HG03469 (cell line): ENCODE measurements around the gene TMEM132E.

Experiments used
- ATAC-seq: cut with Tn5 transposase; IDR thresholded peaks from one replicate; pipeline ENCODE4 v1.9.1; 2021; ENCODE audit warnings: mild to moderate bottlenecking, moderate library complexity, moderate number of reproducible peaks; ENCODE audit not compliant: unreplicated experiment

Gene TMEM132E

DNA sequence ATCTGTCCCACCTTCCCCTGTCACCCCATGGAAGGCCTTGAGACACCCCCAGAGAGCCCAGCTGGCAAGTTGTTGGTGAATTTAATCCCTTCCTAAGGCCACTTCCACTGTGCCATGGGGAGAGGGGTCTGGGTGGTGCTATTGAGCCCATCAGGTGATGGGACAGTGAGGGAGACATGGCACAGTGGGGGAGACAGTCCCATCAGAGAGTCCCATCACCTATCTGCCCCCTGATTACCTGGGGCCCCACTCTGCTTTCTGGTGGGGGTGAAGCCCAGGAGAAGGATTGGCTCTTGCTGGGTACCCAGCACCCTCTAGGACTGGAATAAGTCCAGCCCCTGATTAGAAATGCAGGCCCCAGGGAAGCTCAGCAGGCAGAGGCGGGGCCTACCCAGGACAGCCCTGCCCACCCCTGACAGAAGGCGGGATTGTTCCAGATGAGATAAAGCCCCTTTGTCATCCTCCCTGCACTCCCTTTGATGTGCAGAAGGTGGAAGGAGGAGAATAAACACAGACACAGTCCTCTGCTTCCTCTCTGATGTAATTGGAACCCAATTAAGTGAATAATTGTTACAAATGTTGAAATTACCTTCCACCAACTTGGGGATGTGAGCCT lies 18.9 kb downstream of the TMEM132E start:
- no peak for ATAC-seq

DNA sequence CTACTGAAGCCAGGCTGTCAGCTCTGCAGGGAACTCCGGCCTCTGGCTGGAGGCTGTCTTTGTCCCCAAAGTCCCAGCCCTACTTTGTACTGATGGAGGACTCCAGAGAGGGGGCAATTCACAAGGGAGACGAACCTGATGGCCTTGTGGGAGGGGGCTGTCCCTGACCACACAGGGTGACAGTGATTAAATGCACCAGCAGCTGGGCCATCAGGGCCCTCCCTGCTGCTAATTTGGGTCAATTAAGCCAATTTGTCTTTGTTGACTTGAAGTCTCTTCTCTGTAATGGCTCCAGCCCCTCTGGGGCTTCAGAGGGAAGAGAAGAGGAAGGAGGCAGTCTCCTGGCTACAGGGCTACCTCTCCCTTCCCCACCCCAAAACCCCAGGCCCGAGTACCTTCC lies 22.0 kb downstream of the TMEM132E start:
- no peak for ATAC-seq

DNA sequence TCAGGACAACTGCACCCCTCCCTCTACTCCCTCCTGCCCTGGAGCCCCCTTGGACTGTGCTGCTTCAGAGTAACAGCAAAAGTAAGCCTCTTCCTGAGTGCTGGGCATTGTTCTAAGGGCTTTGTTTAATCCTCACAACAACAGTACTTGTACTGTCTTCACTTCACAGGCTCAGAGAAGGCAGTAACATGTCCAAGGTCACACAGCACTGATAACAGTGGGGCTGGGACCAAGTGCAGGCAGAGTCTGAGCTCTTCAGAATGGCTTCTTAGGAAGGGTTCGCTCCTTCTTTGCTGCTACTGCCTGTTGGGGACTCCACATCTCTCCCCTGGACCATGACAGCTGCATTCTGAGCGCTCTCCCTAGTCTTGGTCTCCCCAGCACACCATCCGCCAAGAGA lies 24.6 kb downstream of the TMEM132E start:
- no peak for ATAC-seq

DNA sequence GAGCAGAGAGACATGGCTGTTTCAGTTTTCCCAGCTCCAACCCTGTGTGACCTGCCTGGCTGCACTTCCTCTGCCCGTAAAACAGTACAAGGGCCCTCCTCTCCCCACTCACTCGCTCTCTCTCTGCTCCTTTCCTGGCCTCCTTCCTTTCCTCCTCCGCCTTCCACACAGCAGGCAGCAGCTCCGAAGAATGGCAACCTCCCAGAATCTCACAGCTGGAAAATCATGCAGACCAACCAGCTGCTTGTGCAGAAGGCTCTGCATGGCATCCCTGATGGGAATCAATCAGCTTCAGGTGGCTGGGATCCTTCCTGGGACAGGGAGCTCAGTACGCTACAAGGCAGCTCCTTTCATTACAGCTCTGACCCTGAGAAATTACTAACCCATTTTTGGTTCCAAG lies 27.4 kb downstream of the TMEM132E start:
- ATAC-seq, result no peak

DNA sequence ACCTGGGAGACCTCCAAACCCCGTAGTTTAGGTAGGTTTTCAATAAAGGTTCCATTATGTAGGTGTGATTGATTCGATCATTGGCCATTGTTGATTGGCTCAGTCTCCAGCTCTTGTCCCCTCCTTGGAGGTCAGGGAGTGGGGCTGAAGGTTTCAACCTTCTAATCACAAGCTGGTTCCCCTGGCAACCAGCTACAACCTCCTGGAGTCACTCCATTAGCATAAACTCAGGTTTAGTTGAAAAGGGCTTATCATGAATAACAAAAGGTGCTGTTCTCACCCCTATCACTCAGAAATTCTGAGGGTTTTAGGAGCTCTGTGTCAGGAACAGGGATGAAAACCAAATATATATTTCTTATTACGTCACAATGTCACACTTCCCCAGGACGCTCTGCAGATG lies 28.5 kb downstream of the TMEM132E start:
- ATAC-seq, result no peak

DNA sequence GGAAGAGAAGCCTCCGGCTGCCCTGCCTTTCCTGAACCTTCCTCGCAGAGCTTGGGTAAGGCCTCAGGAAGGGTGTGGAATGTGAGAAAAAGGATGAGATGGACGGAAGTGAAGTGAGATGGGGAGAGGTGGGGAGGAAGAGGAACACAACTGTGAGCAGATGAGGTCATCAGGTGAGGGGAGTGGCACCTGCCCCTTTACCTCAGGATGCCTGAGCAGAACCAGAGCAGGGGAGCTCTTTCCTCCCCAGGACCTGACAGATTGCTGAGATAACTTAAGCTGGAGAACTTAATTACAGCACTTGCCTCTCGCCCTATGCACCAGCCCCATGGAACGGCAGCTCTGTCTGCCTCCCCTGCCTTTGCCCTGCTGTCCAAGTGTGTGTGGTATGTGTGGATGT lies 29.8 kb downstream of the TMEM132E start:
- ATAC-seq, result no peak

DNA sequence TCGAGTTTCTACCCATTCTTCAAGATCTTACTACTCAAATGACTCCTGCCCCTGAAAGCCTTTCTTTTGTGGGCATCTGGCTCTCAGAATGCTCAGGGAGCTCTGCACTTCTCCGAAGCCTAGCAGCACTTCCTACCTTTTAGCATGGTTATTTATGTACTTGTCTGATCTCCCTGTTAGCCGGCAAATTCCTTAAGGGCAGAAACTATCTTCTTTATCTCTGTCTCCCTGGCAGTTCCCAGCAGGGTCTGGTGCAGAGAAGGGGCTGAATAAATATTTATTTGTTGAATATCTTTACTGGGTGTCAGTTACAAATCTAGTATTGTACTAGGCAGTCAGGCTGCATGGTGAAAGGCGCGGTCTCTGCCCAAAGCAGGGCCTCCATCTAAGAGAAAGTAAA lies 30.7 kb downstream of the TMEM132E start:
- ATAC-seq, result no peak

DNA sequence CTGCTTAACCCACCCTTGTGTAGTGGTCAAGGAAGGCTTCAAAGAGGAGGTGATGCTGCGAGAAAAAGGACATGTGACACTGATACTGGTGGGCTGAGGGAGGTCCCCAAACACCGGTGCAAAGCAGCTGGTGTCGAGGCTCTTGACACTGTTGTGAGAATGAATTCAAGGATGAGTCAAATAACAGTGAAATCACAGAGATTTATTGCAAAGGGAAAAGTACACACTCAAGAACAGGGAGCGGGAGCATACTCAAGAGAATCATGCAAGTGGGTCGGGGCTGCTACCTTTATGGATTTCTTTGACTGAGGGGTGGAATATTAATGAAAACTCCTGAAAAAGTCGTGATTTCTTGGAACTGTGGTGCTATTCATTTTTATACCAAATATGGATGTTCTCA lies 31.1 kb downstream of the TMEM132E start:
- ATAC-seq, result no peak

DNA sequence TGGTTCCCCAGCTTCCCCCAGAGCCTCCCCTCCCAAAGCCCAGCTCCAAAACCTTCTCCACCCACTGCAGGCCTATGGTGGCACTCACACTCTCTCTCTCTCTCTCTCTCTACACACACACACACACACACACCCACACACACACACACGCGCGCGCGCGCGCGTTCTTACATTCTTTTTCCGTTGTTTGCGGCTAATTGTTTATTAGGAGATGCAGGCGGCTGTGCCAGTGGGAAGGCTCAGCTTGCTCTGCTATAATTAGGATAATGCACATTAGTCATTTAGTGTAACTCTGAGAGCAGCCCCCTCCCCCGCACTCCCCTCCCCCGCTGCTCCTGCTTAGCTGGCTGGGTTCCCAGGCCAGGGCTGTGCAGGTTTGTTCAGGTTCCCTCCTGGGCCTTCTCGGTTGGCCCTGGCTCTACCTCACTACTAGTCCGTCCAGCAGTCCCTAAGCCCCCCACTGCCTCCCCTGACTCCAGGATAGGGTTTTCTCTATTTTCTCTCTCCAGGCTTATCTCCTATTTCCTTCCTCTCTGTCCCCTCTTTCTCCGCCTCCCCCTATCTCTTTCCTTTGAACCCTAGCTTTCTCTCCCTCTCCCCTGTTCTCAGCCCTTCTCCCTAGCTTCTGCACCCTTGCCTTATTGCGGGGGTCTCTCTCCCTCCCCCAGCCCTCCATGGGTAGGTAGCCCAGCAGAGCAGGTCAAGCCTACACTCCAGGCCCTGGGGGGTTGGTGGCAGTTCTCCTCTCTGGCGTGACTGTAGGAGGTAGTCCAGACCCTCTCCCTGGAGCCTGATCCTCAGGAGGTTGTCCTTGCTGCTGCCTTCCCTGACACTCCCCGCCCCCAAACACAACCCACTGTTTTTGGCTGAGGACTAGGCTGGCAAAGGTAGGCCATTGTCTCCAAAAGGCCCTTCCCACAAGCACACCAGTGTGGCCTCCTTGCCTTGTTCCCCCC lies 34.0 kb downstream of the TMEM132E start:
- ATAC-seq, result no peak

DNA sequence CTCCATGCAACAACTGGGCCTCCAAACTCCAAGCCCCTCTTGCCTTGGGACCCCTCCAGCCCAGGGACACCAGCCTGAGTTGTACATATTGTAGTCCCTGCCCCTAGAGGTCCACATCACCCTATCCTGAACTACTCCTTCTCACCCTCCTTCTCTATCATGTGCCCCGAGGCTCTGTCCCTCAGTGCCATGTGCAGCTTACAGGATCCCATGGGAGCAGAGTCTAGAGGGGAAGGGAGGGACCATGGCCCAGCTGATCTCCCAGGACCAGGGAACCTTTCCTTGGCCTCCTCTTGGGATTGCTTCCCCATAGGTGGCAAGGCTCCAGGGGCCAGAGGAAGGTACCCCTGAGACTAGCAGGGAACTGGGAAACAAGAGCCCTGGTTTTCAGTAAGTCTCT lies 35.3 kb downstream of the TMEM132E start:
- no peak for ATAC-seq

DNA sequence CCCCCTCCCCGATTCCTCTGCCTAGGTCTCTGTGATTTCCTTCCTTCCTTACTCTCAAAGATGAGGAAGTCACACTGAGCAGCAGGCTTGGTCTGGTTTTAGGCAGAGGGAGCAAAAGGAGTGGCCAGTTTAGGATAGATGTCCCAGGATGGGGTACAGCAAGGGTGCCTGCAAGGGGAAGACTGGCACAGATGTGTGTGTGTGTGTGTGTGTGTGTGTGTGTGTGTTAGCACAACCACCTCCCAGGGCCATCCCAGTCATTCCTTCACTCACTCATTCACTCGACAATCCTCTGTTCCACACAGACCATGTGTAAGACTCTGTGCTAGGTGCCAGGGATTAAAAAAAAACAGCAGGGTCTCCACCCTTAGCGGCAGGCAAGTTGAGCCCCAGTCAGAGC lies 35.9 kb downstream of the TMEM132E start:
- no peak for ATAC-seq

DNA sequence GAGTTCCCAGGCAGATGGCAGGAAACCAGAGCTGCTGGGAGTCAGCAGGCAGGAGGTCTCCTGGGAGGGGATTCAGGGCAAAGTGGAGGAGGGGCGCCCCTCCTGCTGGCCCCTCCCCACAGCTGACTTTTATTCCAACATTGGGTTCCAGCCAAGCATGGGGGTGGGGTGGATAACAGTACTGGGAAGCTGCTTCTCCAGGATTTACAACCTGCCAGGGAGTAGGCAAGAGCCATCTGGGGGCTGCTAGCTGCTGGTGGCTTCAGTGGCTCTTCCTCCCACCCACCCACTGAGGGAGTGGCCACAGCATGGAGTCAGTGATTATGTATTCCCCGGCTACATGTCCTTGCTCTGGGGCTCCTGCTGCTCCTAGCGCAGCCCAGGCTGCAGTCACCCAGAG lies 36.8 kb downstream of the TMEM132E start:
- no peak for ATAC-seq

DNA sequence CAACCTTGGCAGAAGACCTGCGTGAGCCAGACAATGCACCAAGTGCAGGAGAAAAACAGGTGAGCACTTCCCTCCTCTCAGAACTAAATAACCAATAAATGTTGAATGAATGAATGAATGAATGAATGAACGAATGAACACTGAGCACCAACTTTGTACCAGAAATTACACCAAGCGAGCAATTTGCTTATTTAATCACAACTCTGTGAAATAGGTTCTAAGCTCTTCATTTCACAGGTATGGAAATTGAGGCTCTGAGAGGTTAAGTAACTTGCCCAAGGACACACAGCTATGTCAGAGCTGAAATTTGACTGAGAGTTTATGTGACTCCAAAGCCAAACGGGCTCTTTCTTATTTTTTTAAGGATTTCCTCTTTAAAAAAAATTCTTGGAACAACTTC lies 38.0 kb downstream of the TMEM132E start:
- ATAC-seq, result no peak

DNA sequence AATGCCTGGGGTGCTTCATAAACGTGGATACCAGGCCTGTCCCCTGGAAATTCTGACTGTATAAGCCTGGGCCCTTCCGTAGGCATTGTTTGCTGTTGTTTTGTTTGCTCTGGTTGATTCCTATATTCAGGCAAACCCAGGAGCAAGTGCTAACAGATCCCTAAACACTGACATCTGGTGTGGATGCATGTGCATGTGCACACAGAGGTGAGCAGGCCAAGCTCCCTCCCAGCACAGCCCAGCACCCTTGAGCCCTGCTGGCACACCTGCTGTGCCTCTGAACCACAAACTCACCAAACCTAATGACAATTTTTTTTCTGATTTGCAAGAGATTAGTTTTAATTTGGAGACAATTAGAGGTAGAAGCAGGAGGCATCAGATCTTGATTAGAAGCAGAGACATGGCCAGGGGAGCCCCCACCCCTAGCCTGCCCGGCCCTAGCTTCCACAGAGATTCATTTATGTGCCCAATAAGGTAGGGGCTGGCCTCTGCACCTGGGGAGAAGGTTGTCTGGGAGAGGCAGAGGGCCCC lies 40.4 kb downstream of the TMEM132E start:
- no peak for ATAC-seq

DNA sequence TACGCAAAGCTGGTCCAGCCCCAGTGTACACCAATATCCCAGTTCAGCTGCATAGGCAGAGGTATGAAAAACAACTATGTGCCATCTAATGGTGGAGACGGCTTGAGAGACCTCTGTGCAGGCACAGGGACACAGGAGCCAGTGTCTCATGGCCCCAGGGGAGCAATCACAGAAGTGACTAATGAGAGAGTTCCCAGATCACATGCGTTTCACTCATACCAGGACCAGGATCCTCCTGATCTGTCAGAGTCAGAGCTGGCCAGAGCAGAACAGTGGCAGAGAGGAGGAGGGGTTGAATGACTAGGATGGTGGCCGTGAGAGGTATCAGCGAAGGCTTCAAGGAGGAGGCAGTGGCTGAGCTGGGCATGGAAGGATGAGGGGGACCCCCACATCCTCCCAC lies 41.1 kb downstream of the TMEM132E start:
- ATAC-seq, result no peak

DNA sequence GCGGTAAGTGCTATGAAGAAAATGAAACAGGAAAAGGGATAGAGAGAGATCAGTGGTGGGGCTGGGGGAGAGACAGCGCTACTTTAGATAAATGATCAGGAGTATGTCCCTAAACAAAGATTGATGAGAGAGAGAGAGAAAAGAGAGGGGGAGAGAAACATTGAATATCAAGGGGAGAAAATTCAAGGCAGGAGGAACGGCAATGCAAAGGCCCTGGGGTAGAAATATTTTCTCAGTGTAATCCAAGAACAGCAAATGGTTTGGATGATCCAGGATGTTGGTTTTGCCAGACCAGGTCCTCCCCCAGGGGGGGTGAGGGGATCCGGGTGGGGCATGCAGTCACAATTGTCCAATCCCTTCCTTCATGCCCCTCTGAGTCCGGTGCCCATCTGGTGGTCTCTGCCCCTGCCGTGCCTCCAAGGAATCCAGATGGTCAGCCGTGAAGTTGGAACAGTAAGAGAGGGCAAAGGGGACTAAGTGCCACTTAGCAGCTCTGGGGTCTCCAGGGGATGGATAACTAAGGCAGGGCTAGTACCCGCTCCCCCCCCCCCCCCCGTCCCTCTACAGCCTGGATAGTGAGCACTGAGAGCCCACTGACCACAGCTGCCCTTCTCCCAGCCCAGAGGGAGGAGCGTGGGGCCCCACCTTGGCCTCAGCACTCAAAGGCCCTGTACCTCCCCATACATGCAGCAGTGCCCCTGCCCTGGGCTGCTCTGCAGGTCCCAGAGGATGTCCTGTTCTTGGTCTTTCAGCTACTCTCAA lies 43.7 kb downstream of the TMEM132E start:
- no peak for ATAC-seq

DNA sequence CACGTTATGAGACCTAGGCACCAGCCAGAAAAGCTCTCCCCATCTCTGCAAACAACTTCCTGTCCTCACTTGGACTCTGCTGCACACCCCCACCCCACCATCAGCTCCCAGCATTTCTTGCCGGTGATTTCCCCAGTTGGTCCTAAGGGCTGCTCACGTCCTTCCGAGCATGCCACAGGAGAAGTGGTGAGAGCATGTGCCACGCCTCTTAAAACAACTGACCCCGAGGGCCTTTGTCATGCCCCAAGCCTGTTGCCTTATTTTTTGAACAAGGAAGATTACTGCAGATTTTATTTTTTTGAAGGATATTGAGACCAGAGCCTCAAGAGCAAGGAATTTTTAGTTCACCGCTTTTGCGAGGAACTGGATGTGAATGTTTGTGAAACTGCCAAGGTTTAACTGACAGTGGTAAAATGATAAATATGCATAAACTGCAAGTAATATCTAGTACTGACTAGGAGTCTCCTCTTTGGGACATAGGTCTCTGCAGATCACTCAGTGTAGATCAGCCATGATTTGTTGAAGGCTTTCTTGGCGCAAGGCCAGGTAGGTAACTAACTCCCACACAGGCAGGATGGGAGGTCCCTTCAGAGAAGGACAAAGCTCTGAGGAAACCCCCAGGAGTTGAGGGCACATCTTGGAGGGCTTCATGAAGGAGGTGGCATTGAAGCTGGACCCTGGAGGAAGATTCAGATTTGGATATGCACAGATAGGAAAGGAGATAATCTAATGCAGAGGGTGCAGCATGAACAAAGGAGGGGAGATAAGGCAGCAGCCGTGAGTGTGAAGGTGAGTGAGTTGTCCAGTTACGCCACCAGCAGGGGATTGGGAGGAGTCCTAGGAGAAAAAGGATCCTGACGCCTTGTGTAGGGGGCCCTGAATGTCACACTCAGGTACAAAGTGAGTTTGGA lies 44.7 kb downstream of the TMEM132E start:
- ATAC-seq, result no peak

DNA sequence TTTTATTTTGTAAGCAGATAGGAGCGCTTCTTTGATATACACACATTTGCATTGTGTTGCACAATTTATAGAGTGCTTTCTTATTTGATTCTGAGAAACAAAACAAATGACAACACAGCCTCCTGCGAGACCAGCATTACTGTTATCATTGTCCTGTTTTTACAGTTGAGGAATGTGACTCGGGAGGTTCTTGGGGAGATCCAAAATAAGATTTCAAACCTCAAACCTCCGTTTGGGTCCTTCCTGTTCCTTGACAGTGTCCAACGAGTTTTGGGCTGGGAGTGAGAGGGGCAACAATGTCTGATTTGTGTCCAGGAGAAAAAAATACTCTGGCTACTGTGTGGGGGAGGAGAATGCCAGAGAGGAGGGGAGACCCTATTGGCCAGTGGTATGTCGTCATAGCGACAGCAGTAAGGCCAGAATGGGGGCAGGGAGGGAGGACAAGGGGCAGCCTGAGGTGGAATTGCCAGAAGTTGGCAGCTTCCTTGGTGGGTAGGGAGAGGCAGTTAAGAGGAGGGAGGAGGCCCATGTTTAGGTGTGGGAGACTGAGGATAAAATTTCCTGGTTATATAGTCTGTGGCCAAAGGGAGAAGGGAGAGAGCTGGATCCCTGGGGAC lies 45.5 kb downstream of the TMEM132E start:
- no peak for ATAC-seq

DNA sequence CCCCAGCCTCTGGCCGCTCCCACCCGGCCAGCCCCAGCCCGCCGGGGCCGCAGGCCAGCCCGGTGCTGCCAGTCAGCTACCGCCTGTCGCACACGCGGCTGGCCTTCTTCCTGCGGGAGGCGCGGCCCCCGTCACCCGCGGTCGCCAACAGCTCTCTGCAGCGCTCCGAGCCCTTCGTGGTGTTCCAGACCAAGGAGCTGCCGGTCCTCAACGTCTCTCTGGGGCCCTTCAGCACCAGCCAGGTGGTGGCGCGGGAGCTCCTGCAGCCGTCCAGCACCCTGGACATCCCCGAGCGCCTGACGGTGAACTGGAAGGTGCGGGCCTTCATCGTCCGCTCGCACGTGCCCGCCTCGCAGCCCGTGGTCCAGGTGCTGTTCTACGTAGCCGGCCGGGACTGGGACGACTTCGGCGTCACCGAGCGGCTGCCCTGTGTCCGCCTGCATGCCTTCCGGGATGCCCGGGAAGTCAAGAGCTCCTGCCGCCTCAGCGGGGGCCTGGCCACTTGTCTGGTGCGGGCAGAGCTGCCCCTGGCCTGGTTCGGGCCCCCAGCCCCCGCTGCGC lies 46.8 kb downstream of the TMEM132E start:
- ATAC-seq, result no peak

DNA sequence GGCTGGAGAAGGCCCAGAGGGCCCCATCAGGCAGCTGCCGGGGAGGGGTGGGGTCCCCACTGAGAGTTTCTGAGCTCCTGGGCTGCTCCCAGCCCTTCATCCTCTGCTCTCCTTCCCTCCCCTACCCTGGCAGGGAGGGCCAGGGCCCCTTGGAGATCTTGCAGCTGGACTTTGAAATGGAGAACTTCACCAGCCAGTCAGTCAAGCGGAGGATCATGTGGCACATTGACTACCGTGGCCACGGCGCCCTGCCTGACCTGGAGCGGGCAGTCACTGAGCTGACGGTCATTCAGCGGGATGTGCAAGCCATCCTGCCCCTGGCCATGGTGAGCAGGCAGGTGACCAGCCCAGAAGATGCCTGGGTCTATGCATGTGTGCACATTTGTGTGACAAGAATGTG lies 49.5 kb downstream of the TMEM132E start:
- no peak for ATAC-seq
